Epithelial cell of esophagus (primary cell): Measurements from ENCODE around the gene CFAP53.
"Not testable (repeated sequence)": the region's sequence is repeated elsewhere in the genome, so short reads cannot be mapped to it uniquely, and the experiment has no call there.

Experiments used
- DNase-seq: peaks from one replicate; pipeline ENCODE4 v3.0.0; 2010; ENCODE audit warnings: low read depth
- H3K4me3 ChIP-seq: 2 replicates; pipeline ENCODE4 v1.5.1; 2011; ENCODE audit warnings: mild to moderate bottlenecking, low read length, control low read depth
- TF ChIP-seq, protein P1 (sequence below): IDR thresholded peaks from 2 replicates; pipeline ENCODE4 v1.5.1; 2011; ENCODE audit warnings: low read depth, mild to moderate bottlenecking, low read length, control low read depth, inconsistent platforms; ENCODE audit not compliant: insufficient read depth; ENCODE audit errors: missing control alignments

Gene CFAP53

DNA sequence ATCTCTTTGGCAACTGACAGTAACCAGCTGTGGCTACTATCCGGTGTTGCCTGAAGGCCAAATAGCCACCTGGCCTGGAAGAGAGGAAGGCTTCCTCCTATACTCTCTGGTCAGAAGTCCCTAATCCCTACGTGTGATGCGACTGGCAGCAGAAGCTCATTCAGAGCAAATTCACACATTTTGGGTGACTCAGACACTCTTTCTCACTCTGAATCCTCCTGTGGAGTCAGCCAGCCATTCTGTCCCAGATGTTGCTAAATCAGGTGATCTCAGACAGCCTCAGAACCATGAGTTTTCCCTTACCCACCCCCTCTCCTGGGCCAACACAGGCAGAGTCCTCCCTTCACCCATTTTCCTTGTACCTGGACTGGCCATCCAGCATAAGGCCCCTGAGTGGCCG lies 34.7 kb downstream of the CFAP53 start:
- TF ChIP-seq, protein P1, sequence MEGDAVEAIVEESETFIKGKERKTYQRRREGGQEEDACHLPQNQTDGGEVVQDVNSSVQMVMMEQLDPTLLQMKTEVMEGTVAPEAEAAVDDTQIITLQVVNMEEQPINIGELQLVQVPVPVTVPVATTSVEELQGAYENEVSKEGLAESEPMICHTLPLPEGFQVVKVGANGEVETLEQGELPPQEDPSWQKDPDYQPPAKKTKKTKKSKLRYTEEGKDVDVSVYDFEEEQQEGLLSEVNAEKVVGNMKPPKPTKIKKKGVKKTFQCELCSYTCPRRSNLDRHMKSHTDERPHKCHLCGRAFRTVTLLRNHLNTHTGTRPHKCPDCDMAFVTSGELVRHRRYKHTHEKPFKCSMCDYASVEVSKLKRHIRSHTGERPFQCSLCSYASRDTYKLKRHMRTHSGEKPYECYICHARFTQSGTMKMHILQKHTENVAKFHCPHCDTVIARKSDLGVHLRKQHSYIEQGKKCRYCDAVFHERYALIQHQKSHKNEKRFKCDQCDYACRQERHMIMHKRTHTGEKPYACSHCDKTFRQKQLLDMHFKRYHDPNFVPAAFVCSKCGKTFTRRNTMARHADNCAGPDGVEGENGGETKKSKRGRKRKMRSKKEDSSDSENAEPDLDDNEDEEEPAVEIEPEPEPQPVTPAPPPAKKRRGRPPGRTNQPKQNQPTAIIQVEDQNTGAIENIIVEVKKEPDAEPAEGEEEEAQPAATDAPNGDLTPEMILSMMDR, result no peak
- no peak overlapping the region for H3K4me3 ChIP-seq
- peak; percentile 93 for DNase-seq

DNA sequence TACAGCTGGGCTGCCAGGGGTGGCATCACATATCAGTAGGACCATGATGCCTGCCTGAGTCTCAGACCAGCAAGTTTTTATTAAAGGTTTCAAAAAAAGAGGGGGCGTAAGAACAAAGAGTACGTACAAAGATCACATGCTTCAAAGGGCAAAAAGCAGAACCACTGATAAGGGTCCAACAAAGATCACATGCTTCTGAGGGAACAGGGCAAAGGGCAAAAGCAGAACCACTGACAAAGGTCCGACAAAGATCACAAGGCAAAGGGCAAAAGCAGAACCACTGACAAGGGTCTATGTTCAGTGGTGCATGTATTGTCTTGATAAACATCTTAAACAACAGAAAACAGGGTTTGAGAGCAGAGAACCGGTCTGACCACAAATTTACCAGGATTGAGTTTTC lies 46.0 kb downstream of the CFAP53 start:
- not testable (repeated sequence) for DNase-seq, H3K4me3 ChIP-seq

DNA sequence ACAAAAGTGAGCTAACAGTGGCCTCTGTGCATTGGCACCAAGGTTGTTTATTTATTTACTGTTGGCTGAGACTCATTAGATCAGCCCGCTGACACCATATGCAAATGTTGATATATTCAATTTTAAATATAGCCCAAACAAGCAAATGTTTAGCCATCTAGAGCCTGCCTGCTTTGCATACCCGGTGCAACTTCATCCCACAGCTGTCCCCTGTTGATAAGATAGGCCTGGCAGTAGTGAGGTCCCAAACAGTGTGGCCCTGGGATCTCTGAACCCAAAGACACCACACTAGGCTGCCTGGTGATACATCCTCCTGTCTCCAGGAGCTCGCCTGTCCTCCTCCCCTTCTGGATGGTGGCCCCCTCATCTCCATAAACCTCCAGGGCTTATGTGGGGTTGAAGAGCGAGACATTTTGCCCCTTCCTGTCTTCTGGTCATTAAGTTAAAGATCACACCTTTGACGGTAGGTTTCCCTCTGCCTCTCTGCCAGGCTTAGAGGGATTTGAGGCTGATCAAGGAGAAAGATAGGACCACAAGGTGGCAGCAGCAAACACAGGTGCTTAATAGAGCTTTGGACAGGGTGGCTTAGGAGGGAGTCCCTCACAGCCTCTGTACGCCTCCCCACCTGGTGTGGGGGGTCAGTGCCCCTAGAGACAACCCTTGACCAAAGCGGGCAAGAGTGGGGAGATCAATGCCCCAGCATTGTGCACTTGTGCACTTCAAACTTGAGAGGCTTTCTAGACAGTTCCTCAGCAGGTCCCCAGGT lies 47.7 kb downstream of the CFAP53 start:
- peak; percentile 63 for DNase-seq
- TF ChIP-seq, protein P1, result peak; percentile 70
- H3K4me3 ChIP-seq, result no peak overlapping the region

DNA sequence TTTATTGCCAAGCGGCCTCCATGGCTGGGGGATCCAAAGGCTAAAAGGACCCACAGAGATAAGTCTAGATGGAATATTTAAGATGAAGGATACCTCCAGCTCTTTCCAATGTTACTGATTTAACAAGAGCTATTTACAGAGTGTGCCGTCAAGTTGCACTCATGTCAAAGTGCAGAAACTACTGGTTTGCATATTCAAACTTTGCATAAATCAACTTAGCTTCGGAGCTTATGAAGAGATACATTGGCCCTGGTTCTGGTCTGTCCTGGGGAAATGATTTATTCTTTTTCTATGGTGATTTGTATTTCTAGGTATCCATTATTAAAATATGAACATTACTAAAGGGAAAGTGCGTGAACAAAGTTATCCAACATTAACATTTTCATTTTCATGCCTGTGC lies 57.0 kb downstream of the CFAP53 start:
- DNase-seq, result no peak
- TF ChIP-seq, protein P1, result no peak
- no peak overlapping the region for H3K4me3 ChIP-seq

DNA sequence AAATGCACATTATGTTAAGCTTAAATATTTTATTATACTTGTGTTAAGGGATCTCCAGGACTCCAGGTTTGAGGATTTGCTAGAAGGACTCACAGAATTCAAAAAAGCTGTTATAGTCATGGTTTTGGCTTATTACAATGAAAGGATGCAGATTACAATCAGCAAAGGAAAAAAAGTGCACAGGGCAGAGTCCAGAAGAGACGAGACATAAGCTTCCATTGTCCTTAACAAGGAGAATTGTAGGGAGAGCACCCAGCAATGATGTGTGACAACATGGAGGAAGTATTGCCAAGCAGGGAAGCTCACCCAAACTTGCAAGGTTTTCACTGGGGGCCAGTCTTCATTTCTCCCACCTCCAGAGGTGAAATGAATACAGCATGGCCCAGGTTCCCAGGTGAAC lies 58.6 kb downstream of the CFAP53 start:
- TF ChIP-seq, protein P1, result no peak
- H3K4me3 ChIP-seq, result no peak overlapping the region
- no peak for DNase-seq

DNA sequence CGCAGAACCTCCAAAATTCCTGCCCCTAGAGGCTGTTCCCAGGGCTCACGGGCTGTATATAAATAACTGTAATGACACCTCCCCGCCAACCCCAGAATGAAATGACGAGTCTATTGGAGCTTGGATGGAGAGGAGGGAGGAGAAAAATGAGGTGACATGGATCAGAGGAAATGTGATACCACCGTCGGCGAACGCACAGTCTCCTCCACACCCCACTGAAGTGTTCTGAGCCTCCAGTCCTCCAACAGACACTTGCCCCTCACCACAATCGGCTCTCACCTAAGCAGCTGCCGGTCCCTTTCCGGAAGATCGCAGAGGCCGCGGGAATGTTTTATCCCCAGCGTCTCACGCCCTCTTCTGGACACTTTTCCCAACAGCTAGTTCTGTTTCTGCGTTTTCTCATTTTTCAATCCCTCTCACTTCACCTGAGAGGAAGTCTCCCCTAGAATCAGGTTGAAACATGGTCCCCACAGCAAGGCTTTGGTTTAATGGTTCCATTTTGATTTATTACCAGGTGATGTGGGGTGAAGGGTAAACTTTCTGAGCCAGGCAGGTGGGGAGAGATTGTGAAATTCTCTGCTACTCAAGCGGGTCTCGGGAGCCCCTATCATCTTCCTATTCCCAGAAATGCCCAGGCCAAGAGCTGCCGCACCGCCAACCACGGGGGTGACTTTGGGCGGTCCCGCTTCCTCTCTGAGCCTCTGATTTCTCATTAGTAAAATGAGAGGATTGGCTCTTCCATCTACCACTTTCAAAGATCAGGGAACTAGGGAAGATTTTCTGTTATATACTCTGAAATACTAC lies 62.3 kb downstream of the CFAP53 start:
- DNase-seq, result peak; percentile 71
- TF ChIP-seq, protein P1, result peak; percentile 76
- H3K4me3 ChIP-seq, result no peak overlapping the region

DNA sequence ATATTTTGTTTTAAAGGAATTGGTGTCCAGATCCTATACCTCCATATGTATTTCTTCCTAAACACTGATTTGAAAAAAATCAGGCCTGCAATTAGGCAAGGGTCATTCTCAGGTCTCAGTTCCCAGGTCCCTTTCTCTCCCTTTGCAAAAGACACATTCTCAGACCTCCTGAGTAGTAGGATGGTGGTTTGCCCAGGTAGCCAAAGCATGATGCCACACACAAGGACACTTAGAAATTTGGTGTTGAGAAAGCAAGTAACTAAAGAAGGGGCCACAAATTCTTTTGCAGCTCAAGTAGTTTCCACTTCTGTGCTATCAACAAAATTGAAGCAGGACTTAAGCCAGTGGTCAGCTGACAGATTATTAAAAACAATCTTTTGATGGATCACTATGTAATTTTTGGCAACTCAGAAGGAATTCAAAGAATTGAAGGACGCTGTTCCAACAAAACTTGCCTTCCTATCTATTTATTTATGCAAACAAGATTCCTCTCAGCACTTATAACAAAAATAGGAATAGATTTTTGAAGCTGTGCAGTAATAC lies 64.7 kb downstream of the CFAP53 start:
- H3K4me3 ChIP-seq, result no peak overlapping the region
- TF ChIP-seq, protein P1, result no peak
- DNase-seq, result no peak
